ENCODE measurements around the gene GSTT2.
A peak's percentile ranks its signal among the peaks of the same experiment; 100 is the strongest.

The GSTT2 gene

GRCh38 chr22:24002851-24003250 lies 22.9 kb downstream of the GSTT2 start:
- ChIA-PET POLR2A (no interaction called here), CTCF (no interaction called here)
- H3K4me1 ChIP-seq (ENCODE audit: control insufficient read depth, insufficient read depth, low read length): no peaks in the 10 kb centered on the region

DNA sequence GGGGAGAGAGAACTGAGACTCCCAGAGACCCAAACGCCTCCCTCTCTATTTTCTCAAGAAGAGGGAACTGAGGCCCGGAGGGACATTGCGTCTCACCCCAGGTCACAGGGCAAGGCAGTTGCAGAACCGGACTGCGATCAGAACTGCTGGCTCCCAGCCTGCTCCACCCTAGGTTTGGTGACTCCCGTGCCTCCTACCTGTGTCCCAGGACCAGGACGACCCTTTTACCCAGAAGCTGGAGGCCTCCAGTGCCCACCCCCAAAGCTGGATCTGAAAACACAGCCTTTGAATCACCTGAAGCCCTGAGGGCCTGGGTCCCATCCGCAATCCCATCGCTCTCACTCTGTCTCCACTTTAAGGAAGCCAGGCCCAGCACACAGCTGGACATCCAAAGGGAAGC lies 24.0 kb downstream of the GSTT2 start:
- H3K4me1 ChIP-seq (ENCODE audit: control insufficient read depth, insufficient read depth, low read length): no peaks in the 10 kb centered on the region
- CTCF ChIA-PET: interaction anchor here (0.6 to 1.1 kb wide), 2 partner anchors 172 to 1049 kb away, joined by 3 read pairs; no protein-coding TSS in a partner anchor
- no peaks in the 10 kb centered on the region for H3K36me3 ChIP-seq (ENCODE audit: control insufficient read depth in 2 of 2, insufficient read depth in 1 of 2, low read length in 2 of 2)
- no peaks in the 10 kb centered on the region for H3K9me3 ChIP-seq (ENCODE audit: control insufficient read depth, insufficient read depth, low read depth, low read length)
- no peak overlapping the region for H3K27ac ChIP-seq (ENCODE audit: extremely low read depth, low read depth, low read length)
- no peak for TF ChIP-seq ZNF157 (tag by site-specific recombination; IDR thresholded peaks at IDR 0.05)
- no peak for TF ChIP-seq ZNF791 (tag by site-specific recombination; IDR thresholded peaks at IDR 0.05)
- TF ChIP-seq ZNF274 (IDR thresholded peaks at IDR 0.05; ENCODE audit: low read length): no peak
- no peak for TF ChIP-seq ZNF274 (tag by site-specific recombination; IDR thresholded peaks at IDR 0.05; ENCODE audit: borderline replicate concordance)
- H3K4me3 ChIP-seq (ENCODE audit: low read depth, low read length): no peak overlapping the region
- POLR2A ChIA-PET: interaction anchor here (0.6 kb wide), 1 partner anchor 480 kb away, joined by 11 read pairs; no protein-coding TSS in a partner anchor

More at GRCh38 chr22:24002851-24003250, 22.9 kb downstream of the GSTT2 start:
- TF ChIP-seq SCRT2 (tag by site-specific recombination; IDR thresholded peaks at IDR 0.05) (peak; percentile 34; the same call in 1 of the 2 replicates), ZXDB (tag by site-specific recombination; IDR thresholded peaks at IDR 0.05) (no peak), ZBTB6 (tag by site-specific recombination; IDR thresholded peaks at IDR 0.05) (no peak)
- no peak overlapping the region for H3K27ac ChIP-seq (ENCODE audit: extremely low read depth, low read depth, low read length)
- H3K9me3 ChIP-seq (ENCODE audit: control insufficient read depth, insufficient read depth, low read depth, low read length): no peaks in the 10 kb centered on the region
- H3K36me3 ChIP-seq (ENCODE audit: control insufficient read depth in 2 of 2, insufficient read depth in 1 of 2, low read length in 2 of 2): no peaks in the 10 kb centered on the region
- H3K4me3 ChIP-seq (ENCODE audit: low read depth, low read length): no peak overlapping the region

- Histone ChIP-seq H3K4me1 (ENCODE audit: control insufficient read depth, insufficient read depth, low read length) (no peaks in the 10 kb centered on the region), H3K4me3 (ENCODE audit: low read depth, low read length) (no peak within 1 kb of the TSS), H3K9me3 (ENCODE audit: control insufficient read depth, insufficient read depth, low read depth, low read length) (no peaks in the 10 kb centered on the region), H3K36me3 (ENCODE audit: control insufficient read depth in 2 of 2, insufficient read depth in 1 of 2, low read length in 2 of 2) (no peaks in the 10 kb centered on the region), H3K27ac (ENCODE audit: extremely low read depth, low read depth, low read length) (no peak within 1 kb of the TSS)
- TF ChIP-seq ZNF510 (tag by site-specific recombination; IDR thresholded peaks at IDR 0.05; ENCODE audit: insufficient replicate concordance) (no peak), EGR2 (tag by site-specific recombination; IDR thresholded peaks at IDR 0.05; ENCODE audit: low read depth) (no peak), ZNF830 (tag by site-specific recombination; IDR thresholded peaks at IDR 0.05; ENCODE audit: low read depth) (no peak), ZFP3 (tag by site-specific recombination; IDR thresholded peaks at IDR 0.05; ENCODE audit: low read depth) (no peak), ZNF24 (tag by site-specific recombination; IDR thresholded peaks at IDR 0.05) (no peak), ZNF37A (tag by site-specific recombination; IDR thresholded peaks at IDR 0.05) (no peak), ZNF211 (tag by site-specific recombination; IDR thresholded peaks at IDR 0.05; ENCODE audit: low read depth) (no peak)
- CTCF ChIA-PET: no interaction called here
- POLR2A ChIA-PET: no interaction called here
These were observed 25.3 kb downstream of the GSTT2 start, which contains the start of gene GSTT4 for GRCh38 chr22:24005201-24005600. Gene GSTT4 (minus strand): TSS chr22:24005453. CDS start chr22:24005356, 97 bp downstream.

- no peaks in the 10 kb centered on the region for H3K9me3 ChIP-seq (ENCODE audit: control insufficient read depth, insufficient read depth, low read depth, low read length)
- ChIA-PET POLR2A (no interaction called here), CTCF (interaction anchor here (0.7 kb wide), 1 partner anchor 22 kb away, joined by 3 read pairs; no protein-coding TSS in a partner anchor)
- TF ChIP-seq ZNF23 (tag by site-specific recombination; IDR thresholded peaks at IDR 0.05; ENCODE audit: borderline replicate concordance): peak; percentile 91; the same call in 1 of the 2 replicates
- TF ChIP-seq, protein P1, sequence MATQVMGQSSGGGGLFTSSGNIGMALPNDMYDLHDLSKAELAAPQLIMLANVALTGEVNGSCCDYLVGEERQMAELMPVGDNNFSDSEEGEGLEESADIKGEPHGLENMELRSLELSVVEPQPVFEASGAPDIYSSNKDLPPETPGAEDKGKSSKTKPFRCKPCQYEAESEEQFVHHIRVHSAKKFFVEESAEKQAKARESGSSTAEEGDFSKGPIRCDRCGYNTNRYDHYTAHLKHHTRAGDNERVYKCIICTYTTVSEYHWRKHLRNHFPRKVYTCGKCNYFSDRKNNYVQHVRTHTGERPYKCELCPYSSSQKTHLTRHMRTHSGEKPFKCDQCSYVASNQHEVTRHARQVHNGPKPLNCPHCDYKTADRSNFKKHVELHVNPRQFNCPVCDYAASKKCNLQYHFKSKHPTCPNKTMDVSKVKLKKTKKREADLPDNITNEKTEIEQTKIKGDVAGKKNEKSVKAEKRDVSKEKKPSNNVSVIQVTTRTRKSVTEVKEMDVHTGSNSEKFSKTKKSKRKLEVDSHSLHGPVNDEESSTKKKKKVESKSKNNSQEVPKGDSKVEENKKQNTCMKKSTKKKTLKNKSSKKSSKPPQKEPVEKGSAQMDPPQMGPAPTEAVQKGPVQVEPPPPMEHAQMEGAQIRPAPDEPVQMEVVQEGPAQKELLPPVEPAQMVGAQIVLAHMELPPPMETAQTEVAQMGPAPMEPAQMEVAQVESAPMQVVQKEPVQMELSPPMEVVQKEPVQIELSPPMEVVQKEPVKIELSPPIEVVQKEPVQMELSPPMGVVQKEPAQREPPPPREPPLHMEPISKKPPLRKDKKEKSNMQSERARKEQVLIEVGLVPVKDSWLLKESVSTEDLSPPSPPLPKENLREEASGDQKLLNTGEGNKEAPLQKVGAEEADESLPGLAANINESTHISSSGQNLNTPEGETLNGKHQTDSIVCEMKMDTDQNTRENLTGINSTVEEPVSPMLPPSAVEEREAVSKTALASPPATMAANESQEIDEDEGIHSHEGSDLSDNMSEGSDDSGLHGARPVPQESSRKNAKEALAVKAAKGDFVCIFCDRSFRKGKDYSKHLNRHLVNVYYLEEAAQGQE (tag by site-specific recombination; IDR thresholded peaks at IDR 0.05): no peak
- no peak for TF ChIP-seq ZNF629 (tag by site-specific recombination; IDR thresholded peaks at IDR 0.05)
- TF ChIP-seq ZBTB17 (tag by site-specific recombination; IDR thresholded peaks at IDR 0.05): peak; percentile 67
- no peak overlapping the region for H3K27ac ChIP-seq (ENCODE audit: extremely low read depth, low read depth, low read length)
- H3K36me3 ChIP-seq (ENCODE audit: control insufficient read depth in 2 of 2, insufficient read depth in 1 of 2, low read length in 2 of 2): no peaks in the 10 kb centered on the region
- H3K4me3 ChIP-seq (ENCODE audit: low read depth, low read length): no peak overlapping the region
- H3K4me1 ChIP-seq (ENCODE audit: control insufficient read depth, insufficient read depth, low read length): no peaks in the 10 kb centered on the region
These were observed 26.4 kb downstream of the GSTT2 start for GRCh38 chr22:24006207-24006913.

Data from HEK293 (cell line).